WI38 (cell line): ENCODE measurements around the gene LIMD2.

Experiments
- H3K4me3 ChIP-seq: 2 replicates; pipeline ENCODE4 v1.5.1; 2011; ENCODE audit warnings: low read depth, mild to moderate bottlenecking, control low read depth, low read length
- CTCF ChIP-seq: IDR thresholded peaks from 2 replicates; pipeline ENCODE4 v1.5.1; 2012; ENCODE audit warnings: low read depth, mild to moderate bottlenecking, control low read depth, low read length

Gene LIMD2

GRCh38 chr17:63700528-63701455 lies 867 bp upstream of the LIMD2 start:
- H3K4me3 ChIP-seq = peak overlapping the region; percentile 62
- no peak for TF ChIP-seq CTCF

GRCh38 chr17:63698886-63699637 lies 863 bp downstream of the LIMD2 start:
- no peak for TF ChIP-seq CTCF
- peak overlapping the region; percentile 62 for H3K4me3 ChIP-seq

- TF ChIP-seq CTCF = no peak
- peak overlapping the region; percentile 62; the same call in 1 of the 2 replicates for H3K4me3 ChIP-seq
Observed at GRCh38 chr17:63698381-63698885, 1.5 kb downstream of the LIMD2 start.

DNA sequence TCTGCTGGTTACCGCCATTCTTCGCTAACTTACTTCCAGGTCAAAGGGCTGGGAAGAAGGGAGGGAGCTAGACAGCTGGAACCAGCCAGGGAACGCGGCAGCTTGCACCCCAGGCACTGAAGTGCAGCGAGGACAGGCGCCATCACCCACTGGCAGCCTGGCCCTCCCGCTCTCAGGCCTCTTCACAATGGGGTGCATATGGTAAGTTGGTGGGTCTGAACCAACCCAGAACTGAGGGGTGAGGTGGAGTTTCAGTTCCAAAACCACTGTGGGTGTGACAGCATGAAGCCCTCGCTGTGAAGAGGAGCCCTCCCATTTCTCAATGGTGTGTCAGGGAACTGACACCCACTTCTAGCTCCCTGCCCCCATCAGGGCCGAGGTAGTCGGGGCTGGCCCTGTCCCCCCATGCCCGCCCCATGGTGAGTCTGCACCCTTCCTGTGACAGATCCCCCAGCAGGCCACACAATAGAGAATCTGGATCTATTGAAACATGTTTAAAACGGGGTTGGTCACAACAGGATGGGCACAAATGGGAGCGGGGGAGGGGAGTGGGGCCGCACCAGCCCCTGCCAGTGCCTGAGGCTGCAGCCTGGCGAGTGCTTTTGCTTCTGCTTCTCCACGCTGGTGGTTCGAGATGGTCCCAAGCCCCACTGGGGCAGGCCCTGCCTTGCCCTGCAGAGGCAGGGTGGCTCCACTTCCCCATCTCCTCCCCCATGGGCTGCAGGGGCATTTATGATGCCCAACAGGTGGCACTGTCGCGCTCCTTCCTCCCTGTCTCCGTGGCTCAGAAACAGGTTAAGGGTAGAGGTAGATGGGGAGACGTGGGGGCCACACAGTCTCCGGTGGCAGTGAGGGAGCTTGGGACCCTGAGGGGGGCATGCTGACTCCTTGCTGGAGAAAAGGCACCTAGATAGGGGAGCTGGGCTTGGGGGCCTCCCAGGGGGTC lies 2.3 kb downstream of the LIMD2 start:
- no peak overlapping the region for H3K4me3 ChIP-seq
- TF ChIP-seq CTCF = 0 out of 2 replicates have a peak, but pooled peaks have one; percentile 16

DNA sequence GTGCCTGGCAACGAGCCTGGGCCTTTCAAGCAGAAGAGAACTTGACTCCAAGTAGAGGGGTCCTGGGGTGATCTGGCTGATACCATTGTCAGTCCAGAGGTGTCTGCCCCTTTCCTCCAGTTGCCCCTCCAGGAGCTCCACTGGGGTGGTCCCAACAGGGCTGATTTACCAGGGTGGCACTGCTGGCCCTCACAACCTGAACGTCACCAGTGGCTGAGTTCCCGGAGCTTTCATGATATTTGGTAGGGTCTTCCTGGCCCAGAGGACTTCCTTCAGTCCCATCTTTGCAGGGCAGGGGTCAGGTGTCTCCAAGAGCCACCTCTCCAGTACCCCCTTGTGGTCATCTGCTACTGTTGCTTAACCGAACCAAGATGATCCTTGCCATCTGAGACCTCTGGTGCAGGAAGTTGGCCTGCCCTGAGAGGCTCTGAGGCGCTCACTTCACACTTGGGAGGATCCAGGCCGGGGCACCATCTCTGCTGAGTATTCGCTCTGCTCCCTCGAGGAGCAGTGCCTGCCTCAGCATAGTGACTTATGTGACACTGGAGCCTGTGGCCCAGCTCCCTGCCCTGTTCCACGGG lies 3.5 kb downstream of the LIMD2 start:
- H3K4me3 ChIP-seq = no peak overlapping the region
- TF ChIP-seq CTCF = peak; percentile 35; the same call in 1 of the 2 replicates

- H3K4me3 ChIP-seq = no peak overlapping the region
Observed at GRCh38 chr17:63695889-63696288, 4.0 kb downstream of the LIMD2 start.

More at GRCh38 chr17:63695889-63696288, 4.0 kb downstream of the LIMD2 start:
- no peak for TF ChIP-seq CTCF
